H1 (cell line): Measurements from ENCODE around the gene PRR16. TPM values are rescaled to one million over a fixed set of nuclear protein-coding genes. Genes with fewer than 3 reads are reported as not detected.

ENCODE experiments used
- CTCF ChIA-PET: fragments of 300-600 bp; sonication (Branson Sonifier 250); formaldehyde crosslinking; loops from one replicate; lab custom pipeline; 2021; ENCODE audit not compliant: partially characterized antibody; lab: Charles Lee
- POLR2A ChIA-PET: fragments of 300-600 bp; sonication (Branson Sonifier 250); formaldehyde crosslinking; loops from one replicate; lab custom pipeline; 2021; ENCODE audit warnings: inconsistent platforms; ENCODE audit not compliant: partially characterized antibody; lab: Charles Lee
- DNase-seq, 2 experiments: peaks; one replicate each; pipeline versions ENCODE4 v3.0.0 to v3.0.0-alpha.2; 2010 to 2022; ENCODE audit warnings: low spot score in 2 of 2, low read depth in 1 of 2, mixed read lengths in 1 of 2
- FAIRE-seq: peaks from 2 replicates; lab custom pipeline; 2011; peaks lifted over from hg19 to GRCh38; lab: Jason Lieb, UNC
- H2AFZ ChIP-seq: 2 replicates; pipeline ENCODE4 v1.8.1; 2012; ENCODE audit warnings: low read length, inconsistent platforms
- H2AK5ac ChIP-seq: 2 replicates; pipeline ENCODE4 v1.6.1; 2013; ENCODE audit warnings: low read depth, low read length
- H2BK120ac ChIP-seq: replicated peaks from 2 replicates; pipeline ENCODE3; 2013; ENCODE audit warnings: low read depth, low read length, inconsistent platforms
- H2BK12ac ChIP-seq: 2 replicates; pipeline ENCODE4 v1.6.1; 2013; ENCODE audit warnings: low read depth, low read length
- H2BK15ac ChIP-seq: 2 replicates; pipeline ENCODE4 v1.6.1; 2013; ENCODE audit warnings: low read length
- H2BK20ac ChIP-seq: 2 replicates; pipeline ENCODE4 v1.6.1; 2013; ENCODE audit warnings: low read length
- H2BK5ac ChIP-seq: 2 replicates; pipeline ENCODE4 v1.6.1; 2013; ENCODE audit warnings: low read depth, low read length
- H3K14ac ChIP-seq: 2 replicates; pipeline ENCODE4 v1.6.1; 2013; ENCODE audit warnings: inconsistent platforms; ENCODE audit not compliant: insufficient read length
- H3K18ac ChIP-seq: 2 replicates; pipeline ENCODE4 v1.6.1; 2013; ENCODE audit warnings: low read length; ENCODE audit errors: extremely low read depth
- H3K23ac ChIP-seq: 2 replicates; pipeline ENCODE4 v1.6.1; 2013; ENCODE audit warnings: inconsistent platforms; ENCODE audit not compliant: insufficient read length
- H3K23me2 ChIP-seq: 2 replicates; pipeline ENCODE4 v1.6.1; 2013; ENCODE audit warnings: low read depth, low read length
- H3K27ac ChIP-seq: 2 replicates; pipeline ENCODE4 v1.6.1; 2011; ENCODE audit warnings: low read depth, low read length, inconsistent platforms
- H3K27me3 ChIP-seq, 4 experiments: replicated peaks in 1 of 4; 1 replicate in 1 of 4; 2 replicates in 3 of 4; pipeline versions ENCODE4 v1.6.1 to v1.8.1; 2011 to 2013; ENCODE audit warnings: low read length in 3 of 4, mild to moderate bottlenecking in 3 of 4, inconsistent platforms in 2 of 4, mixed read lengths in 2 of 4, moderate library complexity in 1 of 4; ENCODE audit not compliant: control insufficient read depth in 3 of 4, insufficient read depth in 3 of 4; ENCODE audit errors: extremely low read depth in 1 of 4
- H3K36me3 ChIP-seq, 4 experiments: 2 replicates each; pipeline versions ENCODE4 v1.6.1 to v1.8.1; 2011 to 2013; ENCODE audit warnings: mild to moderate bottlenecking in 4 of 4, low read length in 3 of 4, moderate library complexity in 2 of 4, control low read depth in 1 of 4, inconsistent platforms in 1 of 4; ENCODE audit not compliant: insufficient read depth in 4 of 4, control insufficient read depth in 2 of 4
- H3K4ac ChIP-seq: replicated peaks from 2 replicates; pipeline ENCODE3; 2013; ENCODE audit warnings: low read length, low read depth, mixed read lengths, inconsistent platforms; ENCODE audit not compliant: insufficient read length
- H3K4me1 ChIP-seq, 4 experiments: replicated peaks in 1 of 4; 1 replicate in 1 of 4; 2 replicates in 3 of 4; pipeline versions ENCODE4 v1.6.1 to v1.8.1; 2011 to 2013; ENCODE audit warnings: low read length in 3 of 4, inconsistent platforms in 2 of 4, mixed read lengths in 1 of 4; ENCODE audit not compliant: insufficient read depth in 4 of 4, control insufficient read depth in 3 of 4
- H3K4me2 ChIP-seq, 2 experiments: 2 replicates each; pipeline versions ENCODE4 v1.6.1 to v1.8.1; 2011 to 2013; ENCODE audit warnings: low read depth in 2 of 2, low read length in 2 of 2, control low read depth in 1 of 2, inconsistent platforms in 1 of 2, mild to moderate bottlenecking in 1 of 2; ENCODE audit not compliant: insufficient read depth in 1 of 2
- H3K4me3 ChIP-seq, 4 experiments: fragments of 200-600, 300-600 bp in 1 of 4; sonication (generic), shearing (Covaris generic), sonication (Bioruptor Twin) in 1 of 4; 2 replicates each; pipeline versions ENCODE4 v1.5.1 to v1.8.1; 2011 to 2016; ENCODE audit warnings: low read length in 4 of 4, low read depth in 3 of 4, control low read depth in 2 of 4, inconsistent platforms in 2 of 4, mild to moderate bottlenecking in 2 of 4, mixed read lengths in 1 of 4, moderate library complexity in 1 of 4; ENCODE audit not compliant: insufficient read depth in 2 of 4; ENCODE audit errors: extremely low read depth in 1 of 4
- H3K56ac ChIP-seq: replicated peaks from 2 replicates; pipeline ENCODE3; 2013; ENCODE audit warnings: low read depth, mild to moderate bottlenecking, mixed read lengths, low read length, inconsistent platforms; ENCODE audit not compliant: insufficient read length
- H3K79me1 ChIP-seq: 2 replicates; pipeline ENCODE4 v1.6.1; 2013; ENCODE audit warnings: low read depth, low read length, control low read depth
- H3K79me2 ChIP-seq, 2 experiments: 2 replicates each; pipeline versions ENCODE4 v1.6.1 to v1.8.1; 2012 to 2013; ENCODE audit warnings: low read length in 2 of 2, mild to moderate bottlenecking in 2 of 2, inconsistent platforms in 1 of 2; ENCODE audit not compliant: insufficient read depth in 2 of 2, control insufficient read depth in 1 of 2
- H3K9ac ChIP-seq, 4 experiments: replicated peaks in 1 of 4; 1 replicate in 1 of 4; 2 replicates in 3 of 4; pipeline versions ENCODE4 v1.6.1 to v1.8.1; 2011 to 2013; ENCODE audit warnings: low read depth in 3 of 4, low read length in 3 of 4, control low read depth in 2 of 4, mild to moderate bottlenecking in 2 of 4, moderate library complexity in 2 of 4, inconsistent platforms in 1 of 4; ENCODE audit errors: extremely low read depth in 1 of 4
- H3K9me3 ChIP-seq, 2 experiments: 2 replicates each; pipeline versions ENCODE4 v1.6.1 to v1.8.1; 2012 to 2013; ENCODE audit warnings: mild to moderate bottlenecking in 2 of 2, moderate library complexity in 2 of 2, control low read depth in 1 of 2, inconsistent platforms in 1 of 2, low read depth in 1 of 2, low read length in 1 of 2, mixed read lengths in 1 of 2; ENCODE audit not compliant: insufficient read depth in 2 of 2
- H4K20me1 ChIP-seq, 2 experiments: replicated peaks in 1 of 2; 2 replicates each; pipeline versions ENCODE3 to v1.8.1; 2011 to 2013; ENCODE audit warnings: inconsistent platforms in 2 of 2, low read length in 2 of 2, mild to moderate bottlenecking in 1 of 2; ENCODE audit not compliant: insufficient read depth in 2 of 2, control insufficient read depth in 1 of 2
- H4K5ac ChIP-seq: 2 replicates; pipeline ENCODE4 v1.6.1; 2013; ENCODE audit warnings: low read length, low read depth, mixed read lengths, inconsistent platforms; ENCODE audit not compliant: insufficient read length
- H4K8ac ChIP-seq: 2 replicates; pipeline ENCODE4 v1.8.0; 2013; ENCODE audit warnings: mild to moderate bottlenecking, moderate library complexity, low read length, inconsistent platforms; ENCODE audit not compliant: insufficient read depth; ENCODE audit errors: extremely low read depth
- H4K91ac ChIP-seq: replicated peaks from 2 replicates; pipeline ENCODE3; 2013; ENCODE audit warnings: low read length, mixed read lengths, inconsistent platforms; ENCODE audit not compliant: insufficient read length
- BCL11A ChIP-seq, 2 experiments: IDR thresholded peaks; one replicate each; pipeline ENCODE4 v1.6.1; 2011; ENCODE audit warnings: low read depth in 2 of 2, low read length in 2 of 2, mild to moderate bottlenecking in 2 of 2
- BRCA1 ChIP-seq: IDR thresholded peaks from 2 replicates; pipeline ENCODE4 v1.6.1; 2012; ENCODE audit warnings: low read depth, low read length, improper control_type of control experiment
- EP300 ChIP-seq, 2 experiments: IDR thresholded peaks; 1 replicate in 1 of 2; 2 replicates in 1 of 2; pipeline ENCODE4 v1.6.1; 2011 to 2012; ENCODE audit warnings: low read depth in 2 of 2, low read length in 2 of 2, mild to moderate bottlenecking in 2 of 2, borderline replicate concordance in 1 of 2, inconsistent platforms in 1 of 2, moderate library complexity in 1 of 2
- HDAC6 ChIP-seq: IDR thresholded peaks from one replicate; pipeline ENCODE4 v1.7.1; 2012; ENCODE audit warnings: low read depth, mild to moderate bottlenecking, inconsistent platforms, low read length, moderate library complexity
- JUN ChIP-seq: IDR thresholded peaks from 2 replicates; pipeline ENCODE4 v1.6.1; 2011; ENCODE audit warnings: low read depth, mild to moderate bottlenecking, improper control_type of control experiment, low read length
- KDM5A ChIP-seq: fragments of 200-600 bp; IDR thresholded peaks from 2 replicates; pipeline ENCODE4 v1.7.1; 2012; ENCODE audit warnings: mild to moderate bottlenecking, low read length, inconsistent platforms, mixed read lengths
- MAFK ChIP-seq: IDR thresholded peaks from 2 replicates; pipeline ENCODE4 v1.6.1; 2012; ENCODE audit warnings: low read depth, mild to moderate bottlenecking, improper control_type of control experiment, low read length
- PHF8 ChIP-seq: fragments of 200-600 bp; sonication (generic); conservative IDR thresholded peaks from 2 replicates; pipeline ENCODE4 v1.7.1; 2012; ENCODE audit warnings: low read depth, mild to moderate bottlenecking, inconsistent platforms, low read length, moderate library complexity
- POLR2AphosphoS5 ChIP-seq: IDR thresholded peaks from 2 replicates; pipeline ENCODE4 v1.6.1; 2011; ENCODE audit warnings: low read depth, low read length
- RAD21 ChIP-seq, 2 experiments: IDR thresholded peaks in 1 of 2; conservative IDR thresholded peaks in 1 of 2; 2 replicates each; pipeline ENCODE4 v1.6.1; 2011; ENCODE audit warnings: low read depth in 2 of 2, low read length in 2 of 2, improper control_type of control experiment in 1 of 2, inconsistent platforms in 1 of 2, mild to moderate bottlenecking in 1 of 2, moderate library complexity in 1 of 2
- SP2 ChIP-seq: IDR thresholded peaks from 2 replicates; pipeline ENCODE4 v1.6.1; 2012; ENCODE audit warnings: mild to moderate bottlenecking, low read length, inconsistent platforms
- WGBS, 2 experiments: shearing (Covaris generic) in 1 of 2; methylation state at CpG; one replicate each; pipeline versions ENCODE4 v1.1.6 to v1.1.7; 2013 to 2015; ENCODE audit warnings: low lambda C conversion rate in 2 of 2, mixed read lengths in 2 of 2, inconsistent platforms in 1 of 2, low coverage in 1 of 2, missing lambda C conversion rate in 1 of 2; ENCODE audit not compliant: insufficient replicate concordance in 2 of 2, insufficient coverage in 1 of 2, insufficient read length in 1 of 2; ENCODE audit errors: extremely low coverage in 1 of 2, missing lambda C conversion rate in 1 of 2; 5-methylcytosine and 5-hydroxymethylcytosine counted together
- polyA plus RNA-seq, 7 experiments: library from polyadenylated mRNA; depleted of rRNA in 3 of 7; stranded (reverse) in 5 of 7; unstranded in 2 of 7; fragments of >200 nt in 5 of 7; fragments of 200-250 nt in 2 of 7; gene quantifications; 1 replicate in 5 of 7; 2 replicates in 1 of 7; 4 replicates in 1 of 7; pipeline versions ENCODE4 v1.2.1 to v1.2.3, GENCODE V29; 2011 to 2013; ENCODE audit warnings: missing spikeins in 2 of 7, mixed read lengths in 2 of 7
- total RNA-seq: library from RNA; stranded (reverse); fragmentation: NEBNext Ultra II Directional; extraction: Animal tissue kit (Norgen Biotek cat#: 25700); gene quantifications from 2 replicates; pipeline ENCODE4 v1.2.1, GENCODE V29; 2021
- TF ChIP-seq, protein P1 (sequence below): IDR thresholded peaks from 2 replicates; pipeline ENCODE4 v1.6.1; 2012; ENCODE audit warnings: low read length, inconsistent platforms

Gene PRR16
- total and polyA plus RNA-seq, 2 of the 8 experiments (the other 6 are each of a cell fraction or from before 2014, with no cell fraction given) = 0.73 to 1.6 TPM

DNA sequence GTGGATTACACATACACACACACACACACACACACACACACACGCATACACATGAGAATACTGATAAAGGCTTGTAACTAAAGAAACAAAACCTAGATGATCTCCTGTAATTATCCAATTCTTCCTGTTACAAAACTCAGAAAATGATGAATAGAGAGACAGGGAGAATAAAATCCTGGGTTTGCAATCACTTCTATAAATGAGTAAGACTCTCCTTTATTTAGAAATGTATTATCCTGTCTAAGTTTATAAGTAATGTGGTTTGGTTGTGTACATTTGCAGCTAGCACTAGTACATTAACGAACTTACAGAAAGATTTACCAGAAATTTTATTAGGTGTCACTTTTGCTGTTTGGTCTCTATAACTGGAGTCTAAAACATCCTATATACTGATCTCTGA lies 2.8 kb upstream of the PRR16 start:
- H3K56ac ChIP-seq = no peak overlapping the region
- H3K18ac ChIP-seq = no peak overlapping the region
- H3K14ac ChIP-seq = no peak overlapping the region
- H4K5ac ChIP-seq = no peak overlapping the region
- no peaks in the 10 kb centered on the region for H3K36me3 ChIP-seq
- no peaks in the 10 kb centered on the region for H3K79me1 ChIP-seq
- no peaks in the 10 kb centered on the region for H3K79me2 ChIP-seq
- WGBS, 2 experiments = 95% methylated on average over 2 of the region's 2 CpGs; no CpG with 5 or more reads in 1 of the 2 experiments
- no peak overlapping the region for H4K8ac ChIP-seq
- POLR2A ChIA-PET = no interaction called here
- H3K9ac ChIP-seq = no peak overlapping the region
- H2AK5ac ChIP-seq = no peak overlapping the region
- no peak overlapping the region for H3K4me3 ChIP-seq
- no peak overlapping the region for H3K23ac ChIP-seq
- no peak overlapping the region for H2BK12ac ChIP-seq
- FAIRE-seq = no peak
- CTCF ChIA-PET = interaction anchor here (0.6 to 1.0 kb wide), 2 partner anchors 25 to 551 kb away, joined by 3 read pairs; no protein-coding TSS in a partner anchor
- no peak for DNase-seq
- H3K4me1 ChIP-seq = peaks cover 0 to 11% (median 1%) of the 10 kb centered on the region in 4 experiments; a peak in 3 of 7 replicates
- H2AFZ ChIP-seq = no peak overlapping the region
- no peak overlapping the region for H2BK20ac ChIP-seq
- no peak overlapping the region for H3K27ac ChIP-seq
- no peak overlapping the region for H2BK120ac ChIP-seq
- H4K91ac ChIP-seq = no peak overlapping the region
- no peaks in the 10 kb centered on the region for H4K20me1 ChIP-seq
- H2BK15ac ChIP-seq = no peak overlapping the region
- peaks cover 16% of the 10 kb centered on the region for H3K23me2 ChIP-seq
- no peak overlapping the region for H2BK5ac ChIP-seq
- no peak overlapping the region for H3K4me2 ChIP-seq
- H3K9me3 ChIP-seq = peaks cover 0 to 5% of the 10 kb centered on the region in 2 experiments; a peak in 1 of 4 replicates
- H3K4ac ChIP-seq = no peak overlapping the region
- H3K27me3 ChIP-seq = peaks cover 2 to 34% (median 24%) of the 10 kb centered on the region in 4 experiments
- TF ChIP-seq BCL11A (IDR thresholded peaks at IDR 0.05; ENCODE audit: low read depth in 2 of 2, low read length in 2 of 2) = no peak
- TF ChIP-seq HDAC6 = no peak
- no peak for TF ChIP-seq RAD21 (IDR thresholded peaks at IDR 0.05 in 1 of 2, conservative IDR thresholded peaks at IDR 0.05 in 1 of 2; ENCODE audit: low read depth in 2 of 2, low read length in 2 of 2)
- no peak for TF ChIP-seq JUN
- TF ChIP-seq PHF8 = no peak
- TF ChIP-seq POLR2AphosphoS5 = no peak
- TF ChIP-seq EP300 (IDR thresholded peaks at IDR 0.05; ENCODE audit: borderline replicate concordance in 1 of 2, low read depth in 2 of 2, low read length in 2 of 2) = no peak
- no peak for TF ChIP-seq SP2
- TF ChIP-seq, protein P1, sequence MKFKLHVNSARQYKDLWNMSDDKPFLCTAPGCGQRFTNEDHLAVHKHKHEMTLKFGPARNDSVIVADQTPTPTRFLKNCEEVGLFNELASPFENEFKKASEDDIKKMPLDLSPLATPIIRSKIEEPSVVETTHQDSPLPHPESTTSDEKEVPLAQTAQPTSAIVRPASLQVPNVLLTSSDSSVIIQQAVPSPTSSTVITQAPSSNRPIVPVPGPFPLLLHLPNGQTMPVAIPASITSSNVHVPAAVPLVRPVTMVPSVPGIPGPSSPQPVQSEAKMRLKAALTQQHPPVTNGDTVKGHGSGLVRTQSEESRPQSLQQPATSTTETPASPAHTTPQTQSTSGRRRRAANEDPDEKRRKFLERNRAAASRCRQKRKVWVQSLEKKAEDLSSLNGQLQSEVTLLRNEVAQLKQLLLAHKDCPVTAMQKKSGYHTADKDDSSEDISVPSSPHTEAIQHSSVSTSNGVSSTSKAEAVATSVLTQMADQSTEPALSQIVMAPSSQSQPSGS = no peak
- TF ChIP-seq BRCA1 = no peak
- TF ChIP-seq KDM5A = no peak
- TF ChIP-seq MAFK = no peak
